IPS-20b (cell line): ENCODE data around the gene SMAP1.

Experiments
- H3K27ac ChIP-seq: one replicate; pipeline ENCODE4 v1.5.1; 2013; ENCODE audit warnings: low read length
- H3K27me3 ChIP-seq: 2 replicates; pipeline ENCODE4 v1.6.1; 2013; ENCODE audit warnings: mild to moderate bottlenecking, low read length, inconsistent platforms; ENCODE audit not compliant: insufficient read depth
- H3K36me3 ChIP-seq: 2 replicates; pipeline ENCODE4 v1.6.1; 2013; ENCODE audit warnings: low read depth, mild to moderate bottlenecking, inconsistent platforms, low read length, moderate library complexity; ENCODE audit not compliant: insufficient read depth
- H3K4me1 ChIP-seq: 2 replicates; pipeline ENCODE4 v1.6.1; 2013; ENCODE audit warnings: mild to moderate bottlenecking, control low read depth, inconsistent platforms, low read length, moderate library complexity; ENCODE audit not compliant: insufficient read depth
- H3K4me3 ChIP-seq: 2 replicates; pipeline ENCODE4 v1.5.1; 2013; ENCODE audit warnings: mild to moderate bottlenecking, low read length, inconsistent platforms
- H3K9ac ChIP-seq: 2 replicates; pipeline ENCODE4 v1.6.1; 2013; ENCODE audit warnings: low read depth, mild to moderate bottlenecking, inconsistent platforms, low read length, moderate library complexity
- H3K9me3 ChIP-seq: 2 replicates; pipeline ENCODE4 v1.6.1; 2013; ENCODE audit warnings: mild to moderate bottlenecking, low read depth, low read length, inconsistent platforms; ENCODE audit not compliant: insufficient read depth

The SMAP1 gene

DNA sequence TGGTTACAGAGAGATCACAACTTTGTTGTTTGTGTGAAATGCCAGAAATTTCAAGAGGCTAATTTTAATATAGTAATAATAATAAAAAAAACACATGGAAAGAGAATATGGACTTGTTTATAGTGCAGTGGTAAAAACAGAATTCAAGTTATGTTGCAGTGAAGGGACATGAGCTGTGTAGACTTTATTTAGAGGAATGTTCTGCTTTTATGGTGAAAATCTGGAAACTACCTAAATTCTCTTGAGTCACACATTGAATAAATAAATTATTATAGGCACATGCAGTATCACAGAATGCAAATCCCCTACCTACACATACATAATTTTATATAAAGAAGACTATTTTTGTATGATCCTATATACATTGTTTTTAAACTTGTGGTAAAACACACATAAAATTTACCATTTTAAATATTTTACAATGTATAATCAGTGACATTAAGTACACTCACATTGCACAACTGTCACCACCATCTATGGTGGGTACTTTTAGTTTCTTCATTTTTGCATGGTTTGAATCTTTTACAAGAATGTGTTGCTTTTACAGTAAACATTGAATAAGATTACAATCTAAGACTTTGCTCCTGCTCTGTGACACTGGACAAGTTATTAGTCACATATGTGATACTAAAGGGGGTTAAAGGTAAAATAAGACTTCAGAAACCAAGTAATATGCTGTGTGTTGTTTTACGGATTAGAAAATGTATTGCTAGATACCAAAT lies 181.8 kb downstream of the SMAP1 start:
- peaks cover 6% of the 10 kb centered on the region; the same call in 1 of the 2 replicates for H3K36me3 ChIP-seq

GRCh38 chr6:70852667-70853246 lies 185.1 kb downstream of the SMAP1 start:
- no peak overlapping the region for H3K9ac ChIP-seq

More for the DNA sequence above, 181.8 kb downstream of the SMAP1 start:
- Histone ChIP-seq H3K9ac (no peak overlapping the region), H3K27me3 (no peaks in the 10 kb centered on the region), H3K4me1 (no peaks in the 10 kb centered on the region), H3K9me3 (peaks cover 18% of the 10 kb centered on the region), H3K27ac (no peak overlapping the region), H3K4me3 (no peak overlapping the region)

DNA sequence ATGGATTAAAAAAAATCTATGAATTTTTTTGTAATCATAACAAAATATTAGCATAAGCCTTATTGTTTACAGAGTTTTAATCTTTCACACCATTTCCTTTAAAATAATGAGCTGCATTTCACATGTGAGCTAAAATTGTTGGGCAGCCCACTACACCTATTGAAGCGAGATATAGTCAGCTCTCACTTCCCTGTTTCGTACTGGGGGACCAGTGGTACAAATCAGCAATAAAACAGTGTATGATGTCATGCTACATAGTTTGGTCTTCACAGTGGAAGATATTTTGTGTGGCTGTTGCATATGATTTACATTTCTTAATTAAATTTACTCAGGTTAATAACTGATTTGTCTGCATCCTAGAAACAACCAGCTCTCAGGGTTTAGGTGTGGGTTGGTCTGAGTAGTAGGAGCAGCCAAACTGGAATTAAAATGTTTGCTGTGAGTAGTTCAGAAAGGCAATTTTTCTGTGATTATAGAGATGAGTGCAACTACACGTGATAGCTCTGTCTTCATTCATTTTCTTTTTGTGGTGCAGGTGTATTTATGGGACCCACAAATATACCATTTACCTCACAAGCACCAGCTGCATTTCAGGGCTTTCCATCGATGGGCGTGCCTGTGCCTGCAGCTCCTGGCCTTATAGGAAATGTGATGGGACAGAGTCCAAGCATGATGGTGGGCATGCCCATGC lies 189.8 kb downstream of the SMAP1 start:
- H3K27ac ChIP-seq: no peak overlapping the region
- no peak overlapping the region for H3K4me3 ChIP-seq
- H3K9me3 ChIP-seq: no peaks in the 10 kb centered on the region
- no peaks in the 10 kb centered on the region for H3K4me1 ChIP-seq
- peaks cover 10% of the 10 kb centered on the region; the same call in 1 of the 2 replicates for H3K36me3 ChIP-seq
- H3K27me3 ChIP-seq: no peaks in the 10 kb centered on the region
- H3K9ac ChIP-seq: no peak overlapping the region

More at GRCh38 chr6:70852667-70853246, 185.1 kb downstream of the SMAP1 start:
- Histone ChIP-seq H3K36me3 (peaks cover 6% of the 10 kb centered on the region; the same call in 1 of the 2 replicates), H3K4me3 (no peak overlapping the region), H3K27ac (no peak overlapping the region), H3K27me3 (no peaks in the 10 kb centered on the region), H3K9me3 (peaks cover 12% of the 10 kb centered on the region), H3K4me1 (no peaks in the 10 kb centered on the region)

- Histone ChIP-seq H3K36me3 (peaks cover 10% of the 10 kb centered on the region; the same call in 1 of the 2 replicates), H3K9me3 (no peaks in the 10 kb centered on the region), H3K27ac (no peak overlapping the region), H3K27me3 (no peaks in the 10 kb centered on the region), H3K4me3 (no peak overlapping the region), H3K9ac (no peak overlapping the region), H3K4me1 (peaks cover 10% of the 10 kb centered on the region; the same call in 1 of the 2 replicates)
Measured at GRCh38 chr6:70860045-70860444, 192.4 kb downstream of the SMAP1 start.

DNA sequence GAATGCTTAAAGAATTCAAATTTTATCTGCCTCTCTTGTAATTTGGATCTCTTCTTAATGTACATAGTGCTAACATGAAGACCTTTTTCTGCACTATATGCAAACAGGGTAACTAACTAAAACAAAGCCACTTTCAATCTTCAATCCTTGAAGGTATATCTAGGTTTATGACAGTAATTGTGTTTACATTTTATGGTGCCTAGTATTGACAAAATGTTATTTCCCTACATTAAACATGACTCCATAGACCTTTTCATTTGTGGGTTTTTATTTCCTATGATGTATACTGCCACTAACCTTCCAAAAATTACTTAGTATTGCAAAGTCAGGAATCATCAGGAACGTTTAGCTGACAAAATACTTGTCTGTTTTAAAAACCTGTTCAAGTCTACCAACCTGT lies 193.2 kb downstream of the SMAP1 start:
- Histone ChIP-seq H3K9ac (no peak overlapping the region), H3K4me1 (peaks cover 10% of the 10 kb centered on the region; the same call in 1 of the 2 replicates), H3K4me3 (no peak overlapping the region)

DNA sequence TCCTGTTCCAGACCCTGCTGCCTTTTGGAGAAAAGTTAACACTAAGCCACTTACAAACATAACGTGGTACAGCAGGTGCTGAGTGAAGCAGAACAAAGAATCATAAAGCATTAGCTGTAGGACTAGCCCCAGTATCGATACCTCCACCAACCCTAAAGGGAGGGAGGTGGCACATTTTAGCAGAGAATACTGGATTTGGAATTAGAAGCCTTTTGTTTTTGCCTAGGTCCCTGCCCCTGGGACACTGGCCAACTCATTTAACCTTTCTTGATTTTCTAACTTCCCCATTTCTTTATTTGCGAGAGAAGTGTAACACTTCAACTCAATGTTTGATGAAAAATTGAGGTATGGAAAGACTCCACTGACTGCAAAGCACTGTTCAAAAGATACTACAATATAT lies 195.7 kb downstream of the SMAP1 start:
- Histone ChIP-seq H3K4me1 (peaks cover 10% of the 10 kb centered on the region; the same call in 1 of the 2 replicates), H3K9ac (no peak overlapping the region), H3K36me3 (peaks cover 10% of the 10 kb centered on the region; the same call in 1 of the 2 replicates), H3K9me3 (no peaks in the 10 kb centered on the region), H3K27ac (no peak overlapping the region), H3K4me3 (no peak overlapping the region), H3K27me3 (no peaks in the 10 kb centered on the region)

More for the DNA sequence above, 193.2 kb downstream of the SMAP1 start:
- Histone ChIP-seq H3K27ac (no peak overlapping the region), H3K27me3 (no peaks in the 10 kb centered on the region), H3K9me3 (no peaks in the 10 kb centered on the region), H3K36me3 (peaks cover 10% of the 10 kb centered on the region; the same call in 1 of the 2 replicates)

DNA sequence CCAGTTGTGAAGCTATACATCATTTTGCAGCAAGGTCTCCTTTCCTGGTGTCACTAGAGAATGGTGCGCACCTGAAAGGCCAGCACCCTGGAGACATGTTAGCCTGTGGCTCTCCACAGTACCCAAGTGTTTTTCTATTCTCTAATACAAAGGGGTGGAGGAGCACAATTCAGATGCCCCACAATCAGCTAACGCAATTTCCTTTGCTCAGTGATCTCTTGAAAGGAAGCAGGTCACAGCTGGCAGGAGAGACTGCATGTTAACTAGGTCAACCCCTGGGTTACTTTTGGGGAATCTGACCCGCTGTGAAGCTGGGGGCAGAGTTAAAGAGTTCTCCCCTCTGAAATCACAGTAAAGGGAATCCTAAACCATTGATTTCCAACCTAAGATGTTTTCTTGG lies 196.7 kb downstream of the SMAP1 start:
- peak overlapping the region; percentile 45; the same call in 1 of the 2 replicates for H3K9ac ChIP-seq
- peak overlapping the region; percentile 55 for H3K27ac ChIP-seq
- peaks cover 10% of the 10 kb centered on the region; the same call in 1 of the 2 replicates for H3K36me3 ChIP-seq
- no peak overlapping the region; the same call in 1 of the 2 replicates for H3K4me3 ChIP-seq
- H3K27me3 ChIP-seq: no peaks in the 10 kb centered on the region
- H3K4me1 ChIP-seq: peaks cover 10% of the 10 kb centered on the region; the same call in 1 of the 2 replicates
- no peaks in the 10 kb centered on the region for H3K9me3 ChIP-seq

GRCh38 chr6:70872469-70872868 lies 204.8 kb downstream of the SMAP1 start:
- H3K27me3 ChIP-seq: no peaks in the 10 kb centered on the region
- no peak overlapping the region for H3K27ac ChIP-seq
- H3K36me3 ChIP-seq: no peaks in the 10 kb centered on the region
- no peak overlapping the region for H3K4me3 ChIP-seq
- no peak overlapping the region for H3K9ac ChIP-seq
- no peaks in the 10 kb centered on the region for H3K4me1 ChIP-seq
- H3K9me3 ChIP-seq: peaks cover 19% of the 10 kb centered on the region

DNA sequence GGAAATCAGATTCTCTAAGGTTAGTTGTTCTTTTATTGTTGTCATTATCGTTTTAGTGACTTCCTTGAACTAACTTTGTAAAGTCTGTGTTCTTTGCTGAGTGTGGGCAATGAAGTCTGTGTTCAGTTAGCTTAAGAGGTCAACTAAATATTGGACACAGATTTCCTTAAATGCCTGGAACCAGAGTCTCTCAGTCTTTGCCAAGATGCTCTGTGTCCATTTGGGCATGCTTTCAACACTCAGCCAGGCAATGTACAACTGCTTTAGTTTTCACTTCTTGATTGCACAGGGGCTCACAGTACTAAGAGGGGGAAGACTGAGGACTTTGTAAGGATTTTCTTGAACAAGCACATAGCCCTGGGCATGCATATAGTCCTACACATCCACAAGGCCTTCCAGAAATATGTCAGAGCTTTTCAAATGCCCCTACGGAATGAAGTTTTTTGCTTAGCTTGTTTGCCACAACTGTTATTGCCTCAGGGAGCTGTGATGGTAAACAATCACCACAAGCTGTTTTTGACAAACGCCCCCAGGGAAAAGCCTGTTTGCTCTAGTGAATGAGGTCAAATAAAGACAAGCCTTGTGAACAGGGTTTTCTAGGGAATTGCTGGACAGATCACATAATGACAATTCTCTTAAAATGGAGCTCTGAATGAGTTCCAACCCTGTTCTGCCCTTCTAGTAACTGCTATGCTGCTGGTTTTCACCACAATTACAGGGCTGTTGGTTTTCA lies 206.7 kb downstream of the SMAP1 start:
- H3K27me3 ChIP-seq: no peaks in the 10 kb centered on the region
- no peak overlapping the region for H3K27ac ChIP-seq
- H3K4me3 ChIP-seq: no peak overlapping the region
- no peak overlapping the region for H3K9ac ChIP-seq
- H3K4me1 ChIP-seq: no peaks in the 10 kb centered on the region
- H3K9me3 ChIP-seq: peaks cover 19% of the 10 kb centered on the region
- H3K36me3 ChIP-seq: no peaks in the 10 kb centered on the region

DNA sequence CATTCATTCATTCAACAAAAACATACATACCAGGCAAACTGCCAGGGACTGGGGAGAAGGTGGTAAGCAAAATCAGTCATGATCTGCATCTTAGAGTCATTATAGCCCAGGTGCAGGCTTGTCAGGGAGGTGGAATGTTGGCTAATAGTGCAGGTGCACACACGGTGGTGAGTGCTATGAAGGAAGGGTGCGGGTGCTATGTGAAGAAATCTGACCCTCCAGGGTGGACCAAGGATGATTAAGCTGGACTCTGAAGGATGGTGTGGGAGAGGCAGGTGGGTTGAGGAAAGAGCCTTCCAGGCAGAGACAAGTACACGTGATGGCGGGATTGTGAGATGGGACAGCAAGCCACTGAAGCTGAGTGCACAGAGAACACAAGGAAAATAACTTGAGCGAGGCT lies 211.8 kb downstream of the SMAP1 start:
- H3K36me3 ChIP-seq: no peaks in the 10 kb centered on the region
- H3K27me3 ChIP-seq: no peaks in the 10 kb centered on the region
- no peaks in the 10 kb centered on the region; the same call in 1 of the 2 replicates for H3K9me3 ChIP-seq
- no peak overlapping the region for H3K4me3 ChIP-seq
- no peak overlapping the region for H3K27ac ChIP-seq
- H3K9ac ChIP-seq: no peak overlapping the region
- peaks cover under 1% of the 10 kb centered on the region; the same call in 1 of the 2 replicates for H3K4me1 ChIP-seq
